Progenitor cell of endocrine pancreas (in vitro differentiated cells): Measurements from ENCODE around the gene SLC25A39. TPM values are rescaled to one million over a fixed set of nuclear protein-coding genes. Genes with fewer than 3 reads are reported as not detected.
"Not testable (repeated sequence)": the region's sequence is repeated elsewhere in the genome, so short reads cannot be mapped to it uniquely, and the experiment has no call there.

Source experiments
- DNase-seq: peaks from one replicate; pipeline ENCODE4 v3.0.0; 2021; ENCODE audit warnings: low spot score; ENCODE audit not compliant: unreplicated experiment
- H3K27ac Mint-ChIP-seq: 2 replicates; pipeline ENCODE4 v1.8.0; 2021; ENCODE audit warnings: mild to moderate bottlenecking, moderate library complexity, mixed read lengths
- H3K27me3 Mint-ChIP-seq: 2 replicates; pipeline ENCODE4 v1.8.0; 2021; ENCODE audit warnings: mixed read lengths
- H3K36me3 Mint-ChIP-seq: 2 replicates; pipeline ENCODE4 v1.8.0; 2022; ENCODE audit warnings: mixed read lengths; ENCODE audit not compliant: insufficient read depth
- H3K4me1 Mint-ChIP-seq: 2 replicates; pipeline ENCODE4 v1.8.0; 2021; ENCODE audit warnings: low read depth, mixed read lengths
- H3K4me3 Mint-ChIP-seq: 2 replicates; pipeline ENCODE4 v1.8.0; 2021; ENCODE audit warnings: low read depth, mild to moderate bottlenecking, moderate library complexity, mixed read lengths
- H3K9me3 Mint-ChIP-seq: 2 replicates; pipeline ENCODE4 v1.8.0; 2021; ENCODE audit warnings: low read depth, mixed read lengths
- CTCF ChIP-seq: fragments of 200-600 bp; sonication (generic); IDR thresholded peaks from one replicate; pipeline ENCODE4 v1.5.0; 2021; ENCODE audit warnings: antibody characterized with exemption, mild to moderate bottlenecking; ENCODE audit not compliant: unreplicated experiment
- total RNA-seq: library from RNA; stranded (reverse); gene quantifications from 2 replicates; pipeline ENCODE4 v1.2.1, GENCODE V29; 2021

Gene SLC25A39
- total RNA-seq, 1 donor from 2014 or later, result 139 TPM

GRCh38 chr17:44348988-44349364 is 24.4 kb upstream of the SLC25A39 start:
- Mint-ChIP-seq H3K4me3 (no peak overlapping the region), H3K36me3 (peaks cover 7% of the 10 kb centered on the region), H3K4me1 (peaks cover 3% of the 10 kb centered on the region), H3K27ac (no peak overlapping the region), H3K27me3 (peaks cover 8% of the 10 kb centered on the region), H3K9me3 (no peaks in the 10 kb centered on the region)
- no peak for DNase-seq
- TF ChIP-seq CTCF, result no peak

- Mint-ChIP-seq H3K27ac (peak overlapping the region; percentile 37), H3K27me3 (peaks cover 13% of the 10 kb centered on the region), H3K4me1 (peaks cover 3% of the 10 kb centered on the region), H3K36me3 (peaks cover 7% of the 10 kb centered on the region), H3K4me3 (no peak overlapping the region), H3K9me3 (no peaks in the 10 kb centered on the region)
- no peak for DNase-seq
- TF ChIP-seq CTCF, result no peak
Observed at GRCh38 chr17:44348234-44348987, 23.8 kb upstream of the SLC25A39 start.

- H3K4me1 Mint-ChIP-seq, DNase-seq, H3K9me3 Mint-ChIP-seq, H3K27ac Mint-ChIP-seq, H3K4me3 Mint-ChIP-seq, H3K36me3 Mint-ChIP-seq: not testable (repeated sequence)
- H3K27me3 Mint-ChIP-seq, result peaks cover 18% of the 10 kb centered on the region
Observed at GRCh38 chr17:44347206-44348055, 22.8 kb upstream of the SLC25A39 start.

- Mint-ChIP-seq H3K36me3 (no peaks in the 10 kb centered on the region), H3K4me1 (peaks cover 3% of the 10 kb centered on the region), H3K4me3 (peak overlapping the region; percentile 82), H3K27me3 (peaks cover 24% of the 10 kb centered on the region), H3K9me3 (no peaks in the 10 kb centered on the region), H3K27ac (peak overlapping the region; percentile 96)
- TF ChIP-seq CTCF, result no peak
- no peak for DNase-seq
Observed at GRCh38 chr17:44346064-44346844, 21.6 kb upstream of the SLC25A39 start.

GRCh38 chr17:44345454-44346026 is 20.9 kb upstream of the SLC25A39 start:
- peaks cover 3% of the 10 kb centered on the region for H3K4me1 Mint-ChIP-seq

More at GRCh38 chr17:44345454-44346026, 20.9 kb upstream of the SLC25A39 start:
- TF ChIP-seq CTCF, result peak; percentile 50
- peak; percentile 45 for DNase-seq
- H3K27me3 Mint-ChIP-seq, result peaks cover 24% of the 10 kb centered on the region
- H3K36me3 Mint-ChIP-seq, result no peaks in the 10 kb centered on the region
- H3K9me3 Mint-ChIP-seq, result no peaks in the 10 kb centered on the region
- peak overlapping the region; percentile 82 for H3K4me3 Mint-ChIP-seq
- H3K27ac Mint-ChIP-seq, result peak overlapping the region; percentile 96
